ENCODE results near the gene CADPS2. TPM values are rescaled to one million over a fixed set of nuclear protein-coding genes. Genes with fewer than 3 reads are reported as not detected.

Gene CADPS2
- polyA plus RNA-seq, 1 donor (not counting 4 experiments of a cell fraction or from before 2014, with no cell fraction given), result 0.35 TPM

DNA sequence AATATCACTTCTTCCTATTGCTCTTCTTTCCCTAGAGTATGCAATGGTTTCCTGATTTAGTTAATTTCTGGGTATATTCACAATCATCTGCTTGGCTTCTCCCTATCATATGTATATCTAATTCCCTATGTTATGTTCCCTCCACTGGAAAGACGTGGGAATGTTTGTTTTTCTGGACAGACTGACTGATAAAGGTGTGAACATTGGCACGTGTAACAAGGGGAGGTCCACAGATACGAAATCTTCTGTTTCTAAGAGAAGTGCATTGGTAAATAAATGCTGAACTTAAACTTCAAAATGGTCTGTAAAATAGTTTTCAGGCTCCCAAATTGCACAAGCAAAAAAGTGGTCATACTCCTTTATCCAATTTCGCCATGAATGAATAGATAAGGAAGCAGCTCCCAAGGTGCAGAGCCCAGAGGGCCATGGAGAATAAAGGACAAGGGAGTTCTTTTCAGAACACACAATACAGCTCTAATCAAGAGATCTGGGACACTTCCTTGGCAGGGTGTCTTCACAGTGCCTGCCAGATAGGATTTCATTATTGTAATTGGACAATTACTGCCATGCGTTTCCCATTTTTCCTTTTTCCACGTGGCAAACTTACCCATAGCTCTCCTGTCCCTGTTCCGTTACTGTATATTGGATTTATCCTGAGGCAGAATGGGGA is 329.3 kb downstream of the CADPS2 start:
- Histone ChIP-seq H3K27ac (ENCODE audit: control insufficient read depth, insufficient read depth, low read length) (no peak overlapping the region), H4K20me1 (ENCODE audit: control insufficient read depth, extremely low read depth, insufficient read depth, low read length) (no peaks in the 10 kb centered on the region), H3K9ac (ENCODE audit: control insufficient read depth, extremely low read depth, insufficient read depth, low read length) (no peak overlapping the region), H3K36me3 (ENCODE audit: control insufficient read depth in 2 of 2, extremely low read depth in 1 of 2, insufficient read depth in 2 of 2, low read length in 2 of 2) (no peaks in the 10 kb centered on the region), H3K27me3 (ENCODE audit: control insufficient read depth, extremely low read depth, insufficient read depth, low read length) (no peaks in the 10 kb centered on the region), H3K4me1 (ENCODE audit: control insufficient read depth, extremely low read depth, insufficient read depth, low read length) (no peaks in the 10 kb centered on the region), H3K4me2 (ENCODE audit: control insufficient read depth, extremely low read depth, insufficient read depth, low read depth, low read length) (no peak overlapping the region), H3K79me2 (ENCODE audit: control insufficient read depth, insufficient read depth, low read length) (no peaks in the 10 kb centered on the region), H3K9me1 (ENCODE audit: control insufficient read depth, extremely low read depth, insufficient read depth, low read length) (no peaks in the 10 kb centered on the region), H2AFZ (ENCODE audit: control insufficient read depth, low read length) (no peak overlapping the region), H3K9me3 (ENCODE audit: control insufficient read depth, low read depth, low read length) (no peaks in the 10 kb centered on the region), H3K4me3 (ENCODE audit: control insufficient read depth in 2 of 3, extremely low read depth in 1 of 3, insufficient read depth in 2 of 3, low read depth in 1 of 3, low read length in 3 of 3) (no peak overlapping the region)
- DNase-seq (ENCODE audit: low read depth, low spot score), result no peak
- no peak for TF ChIP-seq EZH2 (IDR thresholded peaks at IDR 0.05; ENCODE audit: low read length)
- dilution Hi-C loops (cut with MboI; ENCODE audit: extremely low pct_ligation_motif_present, low sequenced_read_pairs), result no loop called here
- no peak for FAIRE-seq

DNA sequence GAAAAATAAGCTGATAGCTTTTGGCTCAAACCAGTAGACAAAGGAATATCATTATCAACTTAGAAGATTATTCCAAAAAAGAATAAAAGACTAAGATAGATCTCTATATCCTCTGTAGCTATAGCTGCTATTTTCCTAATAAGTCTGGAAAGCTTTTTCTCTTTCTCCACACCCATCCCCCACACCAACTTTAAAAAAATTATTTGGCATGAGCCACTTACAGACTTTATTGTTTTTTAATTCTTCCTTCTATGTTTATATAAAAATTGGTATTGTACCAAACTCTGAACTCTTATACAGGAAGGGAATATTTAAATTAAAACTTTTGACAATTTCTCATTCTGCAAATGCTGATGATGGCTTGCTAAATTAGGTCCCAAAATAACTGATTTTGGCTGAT is 330.0 kb downstream of the CADPS2 start:
- Histone ChIP-seq H3K27ac (ENCODE audit: control insufficient read depth, insufficient read depth, low read length) (no peak overlapping the region), H3K9me3 (ENCODE audit: control insufficient read depth, low read depth, low read length) (no peaks in the 10 kb centered on the region), H3K36me3 (ENCODE audit: control insufficient read depth in 2 of 2, extremely low read depth in 1 of 2, insufficient read depth in 2 of 2, low read length in 2 of 2) (no peaks in the 10 kb centered on the region), H3K4me2 (ENCODE audit: control insufficient read depth, extremely low read depth, insufficient read depth, low read depth, low read length) (no peak overlapping the region), H3K27me3 (ENCODE audit: control insufficient read depth, extremely low read depth, insufficient read depth, low read length) (no peaks in the 10 kb centered on the region), H4K20me1 (ENCODE audit: control insufficient read depth, extremely low read depth, insufficient read depth, low read length) (no peaks in the 10 kb centered on the region), H3K4me3 (ENCODE audit: control insufficient read depth in 2 of 3, extremely low read depth in 1 of 3, insufficient read depth in 2 of 3, low read depth in 1 of 3, low read length in 3 of 3) (no peak overlapping the region), H2AFZ (ENCODE audit: control insufficient read depth, low read length) (no peak overlapping the region), H3K9me1 (ENCODE audit: control insufficient read depth, extremely low read depth, insufficient read depth, low read length) (no peaks in the 10 kb centered on the region), H3K4me1 (ENCODE audit: control insufficient read depth, extremely low read depth, insufficient read depth, low read length) (no peaks in the 10 kb centered on the region), H3K79me2 (ENCODE audit: control insufficient read depth, insufficient read depth, low read length) (no peaks in the 10 kb centered on the region), H3K9ac (ENCODE audit: control insufficient read depth, extremely low read depth, insufficient read depth, low read length) (no peak overlapping the region)
- TF ChIP-seq, protein P1, sequence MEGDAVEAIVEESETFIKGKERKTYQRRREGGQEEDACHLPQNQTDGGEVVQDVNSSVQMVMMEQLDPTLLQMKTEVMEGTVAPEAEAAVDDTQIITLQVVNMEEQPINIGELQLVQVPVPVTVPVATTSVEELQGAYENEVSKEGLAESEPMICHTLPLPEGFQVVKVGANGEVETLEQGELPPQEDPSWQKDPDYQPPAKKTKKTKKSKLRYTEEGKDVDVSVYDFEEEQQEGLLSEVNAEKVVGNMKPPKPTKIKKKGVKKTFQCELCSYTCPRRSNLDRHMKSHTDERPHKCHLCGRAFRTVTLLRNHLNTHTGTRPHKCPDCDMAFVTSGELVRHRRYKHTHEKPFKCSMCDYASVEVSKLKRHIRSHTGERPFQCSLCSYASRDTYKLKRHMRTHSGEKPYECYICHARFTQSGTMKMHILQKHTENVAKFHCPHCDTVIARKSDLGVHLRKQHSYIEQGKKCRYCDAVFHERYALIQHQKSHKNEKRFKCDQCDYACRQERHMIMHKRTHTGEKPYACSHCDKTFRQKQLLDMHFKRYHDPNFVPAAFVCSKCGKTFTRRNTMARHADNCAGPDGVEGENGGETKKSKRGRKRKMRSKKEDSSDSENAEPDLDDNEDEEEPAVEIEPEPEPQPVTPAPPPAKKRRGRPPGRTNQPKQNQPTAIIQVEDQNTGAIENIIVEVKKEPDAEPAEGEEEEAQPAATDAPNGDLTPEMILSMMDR (optimal IDR thresholded peaks at IDR 0.05 in 1 of 3, IDR thresholded peaks at IDR 0.05 in 1 of 3, conservative IDR thresholded peaks at IDR 0.05 in 1 of 3; ENCODE audit: extremely low read depth in 1 of 3, insufficient read depth in 2 of 3, low read length in 3 of 3), result no peak
- no peak for TF ChIP-seq EZH2 (IDR thresholded peaks at IDR 0.05; ENCODE audit: low read length)
- dilution Hi-C loops (cut with MboI; ENCODE audit: extremely low pct_ligation_motif_present, low sequenced_read_pairs), result no loop called here
- DNase-seq (ENCODE audit: low read depth, low spot score) (no peak), FAIRE-seq (no peak)

DNA sequence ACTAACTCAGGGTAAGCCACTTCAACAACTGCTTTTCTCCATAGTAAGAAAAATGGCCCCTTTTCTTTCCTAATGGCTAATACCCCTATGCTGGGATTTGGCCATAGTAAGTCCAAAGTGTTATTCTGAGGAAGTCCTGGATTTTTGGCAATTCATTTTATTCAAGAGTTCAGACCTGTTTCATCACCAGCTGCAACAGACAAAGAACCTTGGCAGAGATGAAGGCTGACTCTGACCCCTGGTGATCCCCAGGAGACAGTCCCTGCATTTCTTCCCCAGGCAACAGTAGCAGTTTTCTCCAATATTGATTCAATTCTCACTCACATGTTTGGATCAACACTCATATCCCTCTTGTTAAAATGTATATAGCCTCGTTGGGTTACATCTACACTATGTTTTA is 332.5 kb downstream of the CADPS2 start:
- dilution Hi-C loops (cut with MboI; ENCODE audit: extremely low pct_ligation_motif_present, low sequenced_read_pairs), result no loop called here
- DNase-seq (ENCODE audit: low read depth, low spot score) (no peak), FAIRE-seq (no peak)
- TF ChIP-seq, protein P1 (optimal IDR thresholded peaks at IDR 0.05 in 1 of 3, IDR thresholded peaks at IDR 0.05 in 1 of 3, conservative IDR thresholded peaks at IDR 0.05 in 1 of 3; ENCODE audit: extremely low read depth in 1 of 3, insufficient read depth in 2 of 3, low read length in 3 of 3), result no peak
- no peak for TF ChIP-seq EZH2 (IDR thresholded peaks at IDR 0.05; ENCODE audit: low read length)
- no peaks in the 10 kb centered on the region for H3K36me3 ChIP-seq (ENCODE audit: control insufficient read depth in 2 of 2, extremely low read depth in 1 of 2, insufficient read depth in 2 of 2, low read length in 2 of 2)
- H3K9me1 ChIP-seq (ENCODE audit: control insufficient read depth, extremely low read depth, insufficient read depth, low read length), result no peaks in the 10 kb centered on the region
- H3K4me2 ChIP-seq (ENCODE audit: control insufficient read depth, extremely low read depth, insufficient read depth, low read depth, low read length), result no peak overlapping the region
- no peaks in the 10 kb centered on the region for H3K27me3 ChIP-seq (ENCODE audit: control insufficient read depth, extremely low read depth, insufficient read depth, low read length)
- H3K79me2 ChIP-seq (ENCODE audit: control insufficient read depth, insufficient read depth, low read length), result no peaks in the 10 kb centered on the region
- H3K9me3 ChIP-seq (ENCODE audit: control insufficient read depth, low read depth, low read length), result no peaks in the 10 kb centered on the region
- no peak overlapping the region for H3K27ac ChIP-seq (ENCODE audit: control insufficient read depth, insufficient read depth, low read length)
- no peaks in the 10 kb centered on the region for H3K4me1 ChIP-seq (ENCODE audit: control insufficient read depth, extremely low read depth, insufficient read depth, low read length)
- H3K9ac ChIP-seq (ENCODE audit: control insufficient read depth, extremely low read depth, insufficient read depth, low read length), result no peak overlapping the region
- H4K20me1 ChIP-seq (ENCODE audit: control insufficient read depth, extremely low read depth, insufficient read depth, low read length), result no peaks in the 10 kb centered on the region
- H2AFZ ChIP-seq (ENCODE audit: control insufficient read depth, low read length), result no peak overlapping the region
- H3K4me3 ChIP-seq (ENCODE audit: control insufficient read depth in 2 of 3, extremely low read depth in 1 of 3, insufficient read depth in 2 of 3, low read depth in 1 of 3, low read length in 3 of 3), result no peak overlapping the region

Measured in keratinocyte (primary cell).